C4-2B (cell line): ENCODE results near the gene NRTN.

ENCODE experiments used
- H3K27ac ChIP-seq: fragments of 450-650 bp; 2 replicates; pipeline ENCODE4 v1.5.1; 2017
- CTCF ChIP-seq: fragments of 450-650 bp; conservative IDR thresholded peaks from 2 replicates; pipeline ENCODE4 v1.5.1; 2017; ENCODE audit warnings: mild to moderate bottlenecking
- ZFX ChIP-seq: fragments of 450-650 bp; IDR thresholded peaks from 2 replicates; pipeline ENCODE4 v1.6.1; 2017

Gene NRTN

DNA sequence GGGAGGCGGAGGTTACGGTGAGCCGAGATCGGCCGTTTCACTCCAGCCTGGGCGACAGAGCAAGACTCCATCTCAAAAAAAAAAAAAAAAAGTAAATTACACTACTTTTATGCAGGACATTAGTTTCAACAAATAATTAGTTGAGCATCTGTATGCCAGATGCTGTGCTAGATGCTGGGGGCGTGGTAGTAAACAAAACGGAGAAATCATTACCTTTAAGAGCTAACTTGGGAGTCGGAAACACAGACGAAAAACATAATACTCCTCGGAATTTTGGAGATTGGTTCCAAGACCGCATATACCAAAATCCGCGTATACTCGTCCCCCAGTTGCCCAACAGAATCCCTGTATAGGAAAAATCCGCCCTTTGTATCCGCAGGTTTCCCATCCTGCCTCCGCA is 12.6 kb upstream of the NRTN start:
- H3K27ac ChIP-seq = no peak overlapping the region
- no peak for TF ChIP-seq CTCF
- TF ChIP-seq ZFX = no peak

- no peak for TF ChIP-seq CTCF
- TF ChIP-seq ZFX = no peak
Observed at GRCh38 chr19:5793188-5793587, 11.7 kb upstream of the NRTN start.

DNA sequence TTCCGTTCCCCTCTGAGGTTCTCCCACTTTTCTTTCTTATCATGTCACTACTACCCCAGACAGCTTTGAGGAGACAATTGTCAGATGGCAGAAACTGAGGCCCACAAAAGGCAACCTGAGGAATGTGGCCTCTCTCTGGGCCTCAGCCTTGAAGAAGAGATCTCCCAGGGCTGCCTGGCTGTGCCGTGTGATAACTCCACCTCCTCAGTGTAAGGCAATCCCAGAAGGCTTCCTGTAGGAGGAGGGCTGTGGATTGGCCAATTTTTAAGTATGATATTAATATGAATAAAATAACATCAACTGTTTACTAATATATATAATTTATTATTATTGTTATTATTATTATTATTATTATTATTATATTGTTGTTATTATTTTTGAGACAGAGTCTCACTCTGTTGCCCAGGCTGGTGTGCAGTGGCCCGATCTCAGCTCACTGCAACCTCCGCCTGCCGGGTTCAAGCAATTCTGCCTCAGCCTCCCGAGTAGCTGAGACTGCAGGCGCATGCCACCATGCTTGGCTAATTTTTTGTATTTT is 9.4 kb upstream of the NRTN start:
- TF ChIP-seq CTCF (no peak), ZFX (no peak)
- H3K27ac ChIP-seq = no peak overlapping the region

More at GRCh38 chr19:5793188-5793587, 11.7 kb upstream of the NRTN start:
- no peak overlapping the region for H3K27ac ChIP-seq

DNA sequence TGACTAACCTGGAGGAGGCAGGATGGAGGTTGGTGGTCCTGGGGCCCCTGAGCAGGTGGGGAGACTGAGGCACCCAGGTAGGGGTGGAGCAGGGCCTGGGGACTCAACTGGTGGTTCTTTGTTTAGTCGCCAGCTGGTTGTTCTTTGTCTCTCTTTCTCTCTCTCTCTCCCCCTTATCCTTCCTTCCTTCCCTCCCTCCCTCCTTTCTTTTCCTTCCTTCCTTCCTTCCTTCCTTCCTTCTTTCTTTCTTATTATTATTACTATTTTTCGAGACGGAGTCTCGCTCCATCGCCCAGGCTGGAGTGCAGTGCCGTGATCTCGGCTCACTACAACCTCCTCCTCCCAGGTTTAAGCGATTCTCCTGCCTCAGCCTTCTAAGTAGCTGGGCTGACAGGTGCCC is 6.6 kb upstream of the NRTN start:
- TF ChIP-seq CTCF (no peak), ZFX (no peak)
- no peak overlapping the region for H3K27ac ChIP-seq

GRCh38 chr19:5799247-5800241 is 5.3 kb upstream of the NRTN start:
- no peak for TF ChIP-seq CTCF
- TF ChIP-seq ZFX = no peak
- no peak overlapping the region for H3K27ac ChIP-seq

DNA sequence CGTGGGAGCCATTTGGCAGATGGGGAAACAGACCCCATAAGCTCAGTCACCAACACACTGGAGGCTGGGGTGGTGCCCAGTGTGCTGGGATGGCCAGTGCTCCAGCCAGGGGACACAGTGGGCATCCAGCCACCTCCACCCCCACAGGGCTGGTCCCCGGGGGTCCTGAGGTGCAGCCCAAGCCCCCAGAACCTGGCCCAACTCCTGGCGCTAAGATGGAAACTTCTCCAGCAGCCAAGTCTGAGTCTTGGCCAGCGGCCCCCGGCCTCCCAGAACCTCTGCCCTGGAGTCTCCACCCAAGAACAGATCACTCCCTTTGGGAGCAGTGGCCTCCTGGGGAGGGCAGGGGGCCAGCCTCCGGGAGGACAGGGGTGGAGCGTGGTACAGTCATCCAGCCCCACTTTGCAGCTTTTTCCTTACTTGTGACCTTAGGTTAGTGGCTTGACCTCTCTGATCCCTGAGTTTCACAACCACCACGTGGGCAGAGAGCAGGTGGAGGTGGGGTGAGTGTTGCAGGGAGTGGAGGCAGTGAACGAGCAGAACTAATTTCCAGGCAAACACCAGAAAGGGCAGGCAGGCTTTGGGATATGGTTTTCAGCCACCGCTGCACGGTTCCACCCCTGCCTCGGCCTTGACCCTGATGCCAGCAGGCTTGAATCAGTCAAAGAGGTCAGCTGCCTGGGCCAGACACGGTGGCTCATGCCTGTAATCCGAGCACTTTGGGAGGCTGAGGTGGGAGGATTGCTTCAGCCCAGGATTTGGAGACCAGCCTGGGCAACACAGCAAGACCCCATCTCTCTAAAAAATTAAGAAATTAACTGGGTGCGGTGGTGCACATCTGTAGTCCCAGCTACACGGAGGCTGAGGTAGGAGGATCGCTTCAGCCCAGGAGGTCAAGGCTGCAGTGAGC is 4.3 kb upstream of the NRTN start:
- H3K27ac ChIP-seq = no peak overlapping the region
- TF ChIP-seq CTCF = no peak
- no peak for TF ChIP-seq ZFX
